PC-9 (cell line): ENCODE data around the gene ZNF335.

Experiments used
- CTCF ChIP-seq: fragments of 200-600 bp; sonication (generic); conservative IDR thresholded peaks from 2 replicates; pipeline ENCODE4 v1.6.1; 2017; ENCODE audit warnings: mixed run types, antibody characterized with exemption, mild to moderate bottlenecking, moderate library complexity
- EZH2 ChIP-seq: fragments of 200-600 bp; sonication (generic); IDR thresholded peaks from 2 replicates; pipeline ENCODE4 v1.8.0; 2017; ENCODE audit warnings: antibody characterized with exemption, low read depth

- TF ChIP-seq CTCF, result no peak
- no peak for TF ChIP-seq EZH2
These were observed 72.8 kb downstream of the ZNF335 start for GRCh38 chr20:45899046-45899835.
